ENCODE measurements around the gene SLC22A12. TPM values are rescaled to one million over a fixed set of nuclear protein-coding genes. Genes with fewer than 3 reads are reported as not detected.

Gene SLC22A12
- not detected for total RNA-seq

DNA sequence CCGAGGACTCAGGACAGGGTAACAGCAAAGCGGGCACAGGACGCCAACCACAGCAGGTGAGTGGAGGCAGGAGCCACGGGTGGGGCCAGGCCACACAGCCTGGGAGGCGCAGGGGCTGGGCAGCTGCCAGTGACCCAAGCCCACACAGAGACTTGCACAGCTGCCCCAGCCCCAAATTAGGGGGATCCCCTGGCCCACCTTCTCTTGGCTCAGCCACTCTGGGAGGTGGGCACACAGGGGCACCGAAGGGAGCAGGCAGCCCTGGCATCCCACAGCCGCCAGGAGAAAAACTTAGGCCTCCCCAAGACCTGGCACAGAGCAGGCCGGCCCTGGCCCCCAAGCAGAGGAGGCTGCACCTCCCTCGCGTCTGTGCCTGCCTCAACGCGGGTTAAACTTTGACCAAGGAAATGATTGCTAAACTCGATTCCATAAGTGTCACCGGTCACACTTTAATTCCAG lies at the start of gene SLC22A12:
Gene SLC22A12 (plus strand): TSS at position 458 of the 459 bp plus-strand sequence. CDS start 337 bp downstream, outside the sequence.
- TF ChIP-seq, protein P1, sequence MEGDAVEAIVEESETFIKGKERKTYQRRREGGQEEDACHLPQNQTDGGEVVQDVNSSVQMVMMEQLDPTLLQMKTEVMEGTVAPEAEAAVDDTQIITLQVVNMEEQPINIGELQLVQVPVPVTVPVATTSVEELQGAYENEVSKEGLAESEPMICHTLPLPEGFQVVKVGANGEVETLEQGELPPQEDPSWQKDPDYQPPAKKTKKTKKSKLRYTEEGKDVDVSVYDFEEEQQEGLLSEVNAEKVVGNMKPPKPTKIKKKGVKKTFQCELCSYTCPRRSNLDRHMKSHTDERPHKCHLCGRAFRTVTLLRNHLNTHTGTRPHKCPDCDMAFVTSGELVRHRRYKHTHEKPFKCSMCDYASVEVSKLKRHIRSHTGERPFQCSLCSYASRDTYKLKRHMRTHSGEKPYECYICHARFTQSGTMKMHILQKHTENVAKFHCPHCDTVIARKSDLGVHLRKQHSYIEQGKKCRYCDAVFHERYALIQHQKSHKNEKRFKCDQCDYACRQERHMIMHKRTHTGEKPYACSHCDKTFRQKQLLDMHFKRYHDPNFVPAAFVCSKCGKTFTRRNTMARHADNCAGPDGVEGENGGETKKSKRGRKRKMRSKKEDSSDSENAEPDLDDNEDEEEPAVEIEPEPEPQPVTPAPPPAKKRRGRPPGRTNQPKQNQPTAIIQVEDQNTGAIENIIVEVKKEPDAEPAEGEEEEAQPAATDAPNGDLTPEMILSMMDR (IDR thresholded peaks at IDR 0.05), result no peak
- no peak within 1 kb of the TSS for H3K27ac ChIP-seq

DNA sequence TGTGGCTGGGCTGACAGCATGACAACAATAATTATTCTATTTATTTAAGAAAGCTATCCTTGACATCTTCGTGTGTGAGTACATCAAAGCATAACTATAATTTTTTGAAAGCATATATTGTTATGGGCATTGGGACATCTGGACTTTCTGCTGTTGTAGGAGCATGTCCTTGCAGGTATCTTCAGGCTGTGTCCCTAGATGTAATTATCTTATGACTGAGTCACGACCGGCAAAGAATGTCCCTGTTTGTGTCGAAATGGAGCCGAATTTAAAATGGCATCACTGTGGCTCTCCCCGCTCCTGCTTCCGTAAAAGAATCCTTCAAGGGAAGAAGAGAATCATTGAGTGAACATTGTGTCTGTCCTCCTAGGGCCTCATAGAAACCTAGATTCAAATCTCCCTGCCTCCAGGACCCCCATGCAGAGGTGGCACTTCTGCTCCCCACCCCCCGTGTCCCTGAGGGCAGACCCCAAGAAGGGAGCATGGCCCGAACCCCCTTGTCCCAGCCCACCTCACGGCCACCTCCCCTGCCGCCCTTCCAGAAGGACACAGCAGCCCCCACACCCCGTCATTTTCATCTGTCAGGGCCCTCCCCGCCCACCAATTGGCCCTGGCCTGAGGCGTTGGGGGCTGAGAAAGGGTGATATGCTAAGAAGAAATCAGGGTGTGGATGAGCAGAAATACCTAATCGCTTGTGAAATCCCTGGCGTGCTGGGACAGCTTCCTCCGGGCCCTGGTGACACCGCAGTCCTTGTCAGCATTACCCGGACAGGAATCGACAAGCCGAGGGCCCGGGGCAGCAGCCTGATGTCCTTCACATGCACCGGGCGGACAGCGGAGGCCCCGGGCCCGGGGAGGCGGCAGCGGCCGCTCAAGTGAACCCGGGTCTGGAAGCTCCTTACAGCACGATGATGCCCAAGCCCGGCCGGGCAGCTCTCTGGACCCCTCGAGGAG lies 48.6 kb upstream of the SLC22A12 start:
- H3K27me3 ChIP-seq (replicated peaks; ENCODE audit: insufficient read depth), result no peaks in the 10 kb centered on the region
- H3K4me1 ChIP-seq (ENCODE audit: control insufficient read depth in 1 of 2, low read depth in 2 of 2), result peaks cover 20 to 29% of the 10 kb centered on the region in 2 donors
- H3K27ac ChIP-seq, result no peak overlapping the region
- no peak for DNase-seq (ENCODE audit: low spot score)
- TF ChIP-seq, protein P1 (IDR thresholded peaks at IDR 0.05), result no peak
- no peak overlapping the region for H3K4me3 ChIP-seq
- H3K36me3 ChIP-seq, result no peaks in the 10 kb centered on the region
- ATAC-seq (ENCODE audit: insufficient number of reproducible peaks, low FRiP score, low read depth), result no peak
- no peaks in the 10 kb centered on the region for H3K9me3 ChIP-seq

More for the DNA sequence above, at the start of gene SLC22A12:
- Histone ChIP-seq H3K4me3 (no peak within 1 kb of the TSS), H3K4me1 (ENCODE audit: control insufficient read depth in 1 of 2, low read depth in 2 of 2) (no peaks in the 10 kb centered on the region), H3K9me3 (no peaks in the 10 kb centered on the region), H3K27me3 (replicated peaks; ENCODE audit: insufficient read depth) (no peaks in the 10 kb centered on the region), H3K36me3 (no peaks in the 10 kb centered on the region)
- ATAC-seq (ENCODE audit: insufficient number of reproducible peaks, low FRiP score, low read depth), result no peak
- DNase-seq (ENCODE audit: low spot score), result no peak

DNA sequence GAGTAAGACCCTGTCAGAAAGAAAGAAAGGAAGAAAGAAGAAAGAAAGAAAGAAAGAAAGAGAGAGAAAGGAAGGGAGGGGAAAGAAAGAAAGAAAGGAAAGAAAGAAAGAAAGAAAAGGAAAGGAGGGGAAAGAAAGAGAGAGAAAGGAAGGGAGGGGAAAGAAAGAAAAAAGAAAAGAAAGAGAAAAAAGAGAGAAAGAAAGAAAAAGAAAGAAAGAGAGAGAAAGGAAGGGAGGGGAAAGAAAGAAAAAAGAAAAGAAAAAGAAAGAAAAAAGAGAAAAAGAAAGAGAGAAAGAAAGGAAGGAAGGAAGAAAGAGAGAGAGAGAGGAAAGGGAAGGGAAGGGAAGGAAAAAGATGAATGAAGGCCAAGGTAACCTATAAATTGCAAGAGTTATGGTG lies 47.2 kb upstream of the SLC22A12 start:
- no peak overlapping the region for H3K4me3 ChIP-seq
- H3K27ac ChIP-seq, result no peak overlapping the region
- ATAC-seq (ENCODE audit: insufficient number of reproducible peaks, low FRiP score, low read depth) (no peak), DNase-seq (ENCODE audit: low spot score) (no peak)
- H3K9me3 ChIP-seq, result no peaks in the 10 kb centered on the region
- H3K36me3 ChIP-seq, result no peaks in the 10 kb centered on the region
- TF ChIP-seq, protein P1 (IDR thresholded peaks at IDR 0.05), result no peak
- H3K27me3 ChIP-seq (replicated peaks; ENCODE audit: insufficient read depth), result no peaks in the 10 kb centered on the region
- peaks cover 8 to 15% of the 10 kb centered on the region in 2 donors for H3K4me1 ChIP-seq (ENCODE audit: control insufficient read depth in 1 of 2, low read depth in 2 of 2)

DNA sequence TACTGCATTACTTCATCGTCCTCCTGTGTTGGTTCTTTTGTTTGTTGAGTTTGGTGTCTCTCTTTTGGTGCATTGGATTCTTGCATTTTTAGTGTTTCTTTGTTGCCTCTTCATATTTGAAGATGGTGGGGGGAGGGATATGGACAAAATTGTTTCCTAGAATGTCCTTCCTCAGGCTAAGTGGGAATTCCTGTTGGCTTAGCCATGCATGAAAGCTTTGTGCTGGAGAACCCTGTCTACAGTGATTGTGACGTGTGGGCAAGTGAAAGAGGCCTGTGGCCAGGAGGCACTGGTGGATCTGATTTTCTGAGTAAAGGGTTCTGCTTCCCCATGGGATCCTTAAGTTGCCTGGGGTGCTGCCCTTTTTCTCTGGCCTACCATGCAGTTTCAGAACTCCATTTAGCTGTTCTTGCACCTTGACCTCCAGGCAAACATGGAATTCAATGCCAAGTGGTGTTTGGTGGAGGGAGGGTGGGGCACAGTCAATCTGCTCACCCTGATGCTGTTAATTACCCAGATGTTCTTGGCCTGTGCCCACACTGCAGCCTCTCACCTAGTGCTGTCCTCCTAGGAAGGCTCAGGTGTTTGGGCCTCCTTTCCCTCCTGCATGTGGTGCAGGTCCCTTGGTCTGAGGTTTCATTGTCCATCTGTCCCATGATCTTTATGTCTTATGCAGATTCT lies 46.3 kb upstream of the SLC22A12 start:
- Histone ChIP-seq H3K9me3 (no peaks in the 10 kb centered on the region), H3K4me1 (ENCODE audit: control insufficient read depth in 1 of 2, low read depth in 2 of 2) (peaks cover 0 to 5% of the 10 kb centered on the region in 2 donors), H3K36me3 (no peaks in the 10 kb centered on the region), H3K27me3 (replicated peaks; ENCODE audit: insufficient read depth) (no peaks in the 10 kb centered on the region), H3K27ac (no peak overlapping the region), H3K4me3 (no peak overlapping the region)
- DNase-seq (ENCODE audit: low spot score) (no peak), ATAC-seq (ENCODE audit: insufficient number of reproducible peaks, low FRiP score, low read depth) (no peak)
- TF ChIP-seq, protein P1 (IDR thresholded peaks at IDR 0.05), result no peak

DNA sequence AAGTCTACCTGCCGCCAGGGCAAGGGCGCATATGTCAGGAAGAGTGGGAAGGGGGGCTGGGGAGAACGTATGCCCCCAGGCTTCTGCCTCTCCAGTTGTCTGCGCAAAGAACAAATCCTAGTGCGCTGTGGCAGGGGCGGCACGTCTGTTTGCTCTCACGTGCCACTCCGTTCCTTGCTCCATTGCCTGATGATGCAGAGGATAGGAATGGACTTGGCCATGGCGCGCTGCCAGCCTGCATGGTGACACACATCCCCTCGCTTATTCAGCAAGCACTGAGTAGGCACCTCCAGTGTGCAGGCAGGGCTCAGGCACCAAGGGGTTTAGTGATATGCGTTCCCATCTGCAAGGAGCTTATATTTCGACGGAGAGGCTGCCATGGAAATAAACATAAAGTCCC lies 45.4 kb upstream of the SLC22A12 start:
- DNase-seq (ENCODE audit: low spot score) (no peak), ATAC-seq (ENCODE audit: insufficient number of reproducible peaks, low FRiP score, low read depth) (no peak)

More for the DNA sequence above, 45.4 kb upstream of the SLC22A12 start:
- H3K4me1 ChIP-seq (ENCODE audit: control insufficient read depth in 1 of 2, low read depth in 2 of 2), result no peaks in the 10 kb centered on the region
- no peak overlapping the region for H3K4me3 ChIP-seq
- no peaks in the 10 kb centered on the region for H3K36me3 ChIP-seq
- no peaks in the 10 kb centered on the region for H3K27me3 ChIP-seq (replicated peaks; ENCODE audit: insufficient read depth)
- TF ChIP-seq, protein P1 (IDR thresholded peaks at IDR 0.05), result no peak
- H3K27ac ChIP-seq, result no peak overlapping the region
- H3K9me3 ChIP-seq, result no peaks in the 10 kb centered on the region

Data from thoracic aorta (tissue), 2 donors.